Activated CD8-positive, alpha-beta memory T cell treated with anti-CD3 and anti-CD28 coated beads, Interleukin-2, amount 50 U/mL, for 1 hour (primary cell): Measurements from ENCODE around the gene FAM124B.
"Not testable (repeated sequence)": the region's sequence is repeated elsewhere in the genome, so short reads cannot be mapped to it uniquely, and the experiment has no call there.

ENCODE experiments used
- DNase-seq: peaks from one replicate; pipeline ENCODE4 v3.0.0-alpha.2; 2020; ENCODE audit errors: extremely low read depth

Gene FAM124B

DNA sequence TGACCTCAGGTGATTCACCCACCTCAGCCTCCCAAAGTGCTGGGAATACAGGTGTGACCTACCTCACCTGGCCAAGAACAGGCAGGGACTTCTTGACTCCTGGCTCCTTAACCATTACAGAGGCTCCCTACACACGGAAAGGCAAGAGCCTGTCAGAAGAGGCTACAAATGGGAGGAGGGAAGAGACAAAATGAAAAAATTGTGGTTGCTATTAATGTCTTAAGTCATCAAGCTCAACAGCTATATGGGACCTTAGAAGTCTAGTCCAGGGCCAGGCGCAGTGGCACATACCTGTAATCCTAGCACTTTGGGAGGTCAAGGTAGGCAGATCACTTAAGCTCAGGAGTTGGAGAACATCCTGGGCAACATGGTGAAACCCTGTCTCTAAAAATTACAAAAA, 11.5 kb upstream of the FAM124B start:
- DNase-seq: no peak

DNA sequence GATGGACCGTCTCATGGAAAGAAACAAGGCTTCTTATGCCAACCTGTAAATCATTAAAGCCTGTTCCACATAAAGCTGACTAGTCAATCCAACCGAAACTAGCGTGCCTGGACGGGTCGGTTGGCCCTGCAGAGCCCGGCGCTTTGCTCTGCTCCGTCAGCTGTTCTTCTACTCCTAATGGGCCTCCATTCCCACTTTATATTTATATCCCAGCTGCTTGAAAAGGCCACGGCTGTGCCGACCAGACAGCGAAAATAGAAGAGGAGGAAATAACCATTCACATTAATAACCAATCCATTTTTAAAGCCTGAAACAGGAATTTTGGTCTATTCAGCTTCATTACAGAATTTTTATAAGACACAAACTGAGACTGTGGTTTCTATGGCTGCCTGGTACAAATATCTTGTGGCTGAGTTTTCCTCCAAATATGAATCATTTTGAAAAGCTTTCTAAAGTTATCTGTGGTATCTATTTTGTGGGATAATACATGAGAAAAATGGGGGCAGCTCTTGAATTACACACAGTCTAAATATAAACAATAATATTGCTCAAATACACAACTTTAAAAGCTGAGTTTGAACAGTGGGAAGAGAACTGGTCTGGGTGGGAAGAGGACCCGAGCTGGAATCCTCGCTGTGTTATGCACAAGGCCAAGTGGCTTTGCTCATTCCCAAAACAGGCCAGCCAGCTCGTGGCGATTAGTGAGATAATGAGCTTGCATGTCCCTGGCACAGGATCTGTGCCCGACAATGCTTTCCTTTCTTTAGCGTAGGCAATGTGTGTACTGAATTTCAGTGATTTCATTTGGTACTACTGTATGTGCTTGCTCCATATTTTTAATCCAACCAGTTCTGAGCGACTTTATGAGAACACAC, 10.5 kb upstream of the FAM124B start:
- DNase-seq: no peak

DNA sequence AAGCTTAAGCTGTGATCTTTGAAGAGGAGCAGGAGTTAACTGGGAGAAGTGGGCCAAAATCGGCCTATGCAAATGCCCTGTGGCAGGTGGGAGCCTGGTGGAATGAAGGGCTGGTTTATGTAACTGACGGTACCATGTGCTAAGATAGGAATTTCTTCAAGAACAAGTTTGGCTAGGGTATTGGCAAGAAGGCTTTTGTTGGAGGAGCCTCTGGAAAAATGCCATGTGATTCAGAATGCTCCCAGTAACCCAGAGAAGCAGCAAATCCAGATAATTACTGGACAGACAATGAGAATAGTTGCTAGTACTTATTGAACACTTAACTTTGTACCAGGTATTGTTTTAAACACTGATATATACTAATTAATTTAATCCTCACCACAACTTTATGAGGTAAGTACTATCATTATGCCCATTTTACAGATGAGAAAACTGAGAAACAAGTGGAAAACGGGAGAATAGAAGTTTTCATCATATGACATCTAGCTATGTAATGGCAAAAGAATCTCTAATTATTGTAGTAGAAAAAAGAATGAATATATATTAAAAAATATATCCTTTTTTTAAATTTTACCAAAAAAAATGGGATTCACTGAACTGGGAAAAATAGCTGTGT, 9.1 kb upstream of the FAM124B start:
- DNase-seq: no peak

DNA sequence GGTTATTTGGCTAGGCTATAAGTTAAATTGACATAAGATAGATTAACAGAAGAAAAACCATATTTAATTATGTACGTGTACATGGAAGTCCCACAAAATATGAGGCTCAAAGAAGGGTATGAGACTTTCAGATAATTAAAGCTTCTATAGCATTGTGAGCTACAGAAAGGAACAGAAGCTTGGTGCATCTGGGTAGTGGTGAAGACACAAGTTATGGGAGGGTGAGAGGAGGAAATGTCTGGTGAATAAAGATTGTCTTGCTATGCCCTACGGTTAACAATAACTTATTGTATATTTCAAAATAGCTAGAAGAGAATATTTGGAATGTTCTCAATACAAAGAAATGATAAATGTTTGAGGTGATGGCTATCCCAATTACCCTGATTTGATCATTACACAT, 6.8 kb upstream of the FAM124B start:
- no peak for DNase-seq

DNA sequence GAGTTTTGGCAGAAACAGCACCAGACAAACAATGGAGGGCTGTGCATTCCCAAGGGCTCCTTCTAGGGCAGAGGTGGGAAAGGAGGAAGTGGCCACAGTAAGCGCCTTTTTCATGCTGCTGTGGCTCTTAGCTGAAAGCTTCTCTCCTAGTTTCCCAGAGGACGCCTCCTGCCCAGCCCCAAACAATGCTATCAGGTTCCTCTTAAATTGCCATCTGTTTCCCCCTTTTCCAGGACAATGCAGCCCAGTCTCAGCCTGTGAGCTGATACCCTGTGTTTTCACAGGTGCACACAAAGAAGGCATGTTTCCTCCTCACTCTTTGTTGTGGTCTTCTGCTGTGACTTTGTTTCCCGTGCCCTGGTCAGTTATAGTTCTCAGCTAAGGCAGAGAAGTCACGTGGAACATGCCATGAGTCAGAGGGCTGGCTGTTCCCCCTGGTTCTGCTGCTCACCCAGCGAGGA, 5.4 kb upstream of the FAM124B start:
- no peak for DNase-seq

DNA sequence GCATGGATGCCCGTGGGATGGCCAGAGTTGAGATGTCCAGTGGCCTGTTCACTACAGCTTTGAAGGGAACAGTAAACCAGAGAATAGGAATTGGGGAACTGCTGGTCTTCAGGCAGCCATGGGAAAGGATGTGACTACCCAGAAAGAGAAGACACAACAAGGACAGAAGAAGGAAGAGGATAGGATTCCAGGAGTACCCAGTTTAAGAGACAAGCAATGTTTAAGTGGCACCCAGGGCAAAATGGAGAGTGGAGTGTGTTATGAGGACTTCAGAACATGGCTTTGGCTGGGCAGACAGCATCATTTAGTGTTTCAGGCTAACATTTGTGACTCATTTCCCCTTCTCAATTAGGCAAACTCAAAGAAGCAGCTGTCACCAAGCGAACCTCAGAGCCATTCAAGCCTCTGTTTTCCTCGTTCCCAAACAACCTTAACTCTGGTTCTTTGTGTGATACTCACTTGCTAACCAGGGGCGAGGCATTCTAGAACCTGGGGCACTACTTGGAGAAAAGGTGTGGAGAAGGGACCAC, 4.0 kb upstream of the FAM124B start:
- no peak for DNase-seq

DNA sequence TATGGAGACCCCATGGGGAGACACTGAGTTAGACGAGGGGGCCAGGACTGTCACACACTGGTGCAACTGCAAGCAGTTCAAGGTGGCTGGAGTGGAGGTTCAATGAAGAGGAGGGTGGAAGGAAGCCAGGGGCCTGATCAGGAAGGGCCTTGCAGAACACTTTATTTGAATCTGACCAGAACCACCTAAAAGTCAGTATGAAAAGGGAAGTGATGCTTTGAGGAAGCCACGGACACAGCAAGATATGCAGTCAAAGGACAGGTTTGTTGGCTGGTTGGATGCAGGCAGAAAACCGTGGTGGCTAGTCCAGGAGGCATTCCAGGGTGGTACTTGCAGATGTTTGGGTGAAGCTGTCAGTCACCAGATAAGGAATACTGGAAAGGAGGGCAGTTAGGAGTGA, 3.5 kb upstream of the FAM124B start:
- DNase-seq: no peak

DNA sequence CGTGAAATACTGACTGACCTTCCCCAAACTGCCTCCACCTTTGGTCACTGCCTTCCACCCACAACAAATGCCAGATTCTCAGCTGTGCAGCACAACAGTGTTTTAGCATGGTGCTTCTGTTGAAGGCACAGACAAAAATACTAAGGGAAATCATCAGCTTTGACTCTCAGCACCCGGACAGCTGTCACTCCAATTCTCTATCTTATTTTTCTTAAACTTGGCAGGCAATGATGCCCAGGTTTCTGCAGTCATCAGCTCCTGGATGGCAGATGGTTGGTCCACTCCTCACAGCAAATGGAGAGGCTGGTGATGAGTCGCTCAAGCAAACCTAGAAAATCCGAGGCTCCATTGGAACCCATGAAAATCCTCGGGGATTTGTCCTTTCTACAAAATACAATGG, 2.9 kb upstream of the FAM124B start:
- no peak for DNase-seq

DNA sequence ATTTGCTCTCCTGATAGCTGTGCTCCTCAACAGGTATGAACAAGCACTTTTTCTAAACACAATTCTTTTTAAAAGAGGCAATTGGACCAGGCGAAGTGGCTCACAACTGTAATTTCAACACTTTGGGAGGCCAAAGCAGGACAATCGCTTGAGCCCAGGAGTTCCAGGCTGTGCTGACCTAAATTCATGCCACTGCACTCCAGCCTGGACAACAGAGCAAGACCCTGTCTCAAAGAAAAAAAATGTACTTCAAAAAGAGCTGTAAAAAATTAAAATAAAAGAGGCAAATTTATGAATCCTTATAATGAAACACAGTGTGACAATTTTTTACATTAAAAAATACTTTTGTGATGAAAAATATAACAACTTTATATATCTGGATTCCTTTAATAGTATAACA, 1.8 kb upstream of the FAM124B start:
- DNase-seq: no peak

DNA sequence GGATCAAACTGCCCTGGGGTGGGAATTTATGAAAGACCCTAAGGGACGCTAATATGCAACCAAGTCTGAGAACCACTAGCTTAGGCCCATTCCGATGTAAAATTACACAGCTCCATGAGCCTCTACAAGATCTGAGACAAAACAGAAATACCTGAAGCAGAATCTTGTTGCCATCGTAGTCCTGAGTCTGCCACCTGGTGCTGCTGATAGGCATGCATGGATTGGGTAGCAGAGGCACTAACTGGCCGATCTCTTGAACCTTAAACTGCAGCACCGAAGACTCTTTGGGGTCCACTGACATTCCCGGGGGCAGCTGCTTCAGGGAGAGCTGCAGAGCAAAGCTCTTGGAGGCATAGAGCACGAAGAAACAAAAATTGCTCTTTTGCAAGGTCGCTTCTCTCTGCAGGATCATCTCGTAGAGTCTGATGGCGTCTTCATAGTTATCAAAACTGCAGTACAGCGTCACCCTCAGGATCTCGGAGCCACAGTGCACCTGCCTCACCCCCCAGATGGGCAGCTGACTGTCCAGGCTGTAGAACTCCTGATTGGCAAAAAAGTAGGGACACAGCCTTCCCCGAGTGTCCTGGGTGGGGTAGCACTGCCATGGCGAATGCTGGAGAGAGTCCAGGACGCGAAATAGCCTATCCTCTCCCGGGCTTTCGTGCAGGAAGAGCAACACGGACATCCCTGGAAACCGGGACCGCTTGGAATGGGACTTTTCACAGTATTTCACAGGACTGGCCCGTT, 848 bp downstream of the FAM124B start:
- no peak for DNase-seq

DNA sequence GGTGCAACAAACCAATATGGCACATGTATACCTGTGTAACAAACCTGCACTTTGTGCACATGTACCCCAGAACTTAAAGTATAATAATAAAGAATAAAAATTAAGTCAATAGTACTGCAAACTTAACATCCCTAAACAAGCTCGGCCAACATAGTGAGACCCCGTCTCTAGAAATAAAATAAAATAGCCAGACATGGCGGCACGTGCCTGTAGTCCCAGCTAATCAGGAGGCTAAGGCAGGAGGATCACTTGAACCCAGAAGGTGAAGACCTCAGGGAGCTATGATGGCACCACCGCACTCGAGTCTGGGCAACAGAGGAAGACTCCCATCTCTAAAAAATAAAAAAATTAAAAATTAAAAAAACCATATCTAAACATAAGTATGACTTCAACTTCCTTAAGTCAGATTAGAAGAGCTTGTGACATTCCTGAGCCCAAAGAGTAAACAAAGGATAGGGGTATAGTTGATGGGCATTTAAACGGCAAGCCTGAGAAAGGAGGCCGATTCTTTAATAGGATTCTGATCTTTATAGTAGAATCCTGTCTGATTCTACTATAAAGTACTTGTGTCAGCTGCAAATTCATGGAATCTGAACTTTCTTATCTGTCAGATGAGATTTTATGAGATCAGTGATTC, 1.6 kb downstream of the FAM124B start:
- DNase-seq: no peak

DNA sequence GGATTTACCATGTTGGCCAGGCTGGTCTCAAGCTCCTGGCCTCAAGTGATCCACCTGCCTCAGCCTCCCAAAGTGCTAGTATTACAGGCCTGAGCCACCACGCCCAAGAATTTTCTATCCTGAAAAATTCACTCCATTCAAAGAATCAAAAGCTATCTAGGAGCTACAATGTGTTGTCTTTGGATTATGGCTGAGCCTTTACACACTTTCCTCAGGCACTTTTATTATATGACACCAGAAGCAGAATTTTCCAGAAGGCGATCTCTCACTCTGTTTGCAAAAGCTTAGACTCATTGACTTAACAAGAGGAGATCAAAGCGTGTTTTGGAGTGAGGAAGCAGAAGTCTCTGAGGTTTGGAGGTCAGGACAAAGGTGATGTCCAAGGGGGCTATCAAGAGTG, 3.6 kb downstream of the FAM124B start:
- no peak for DNase-seq

DNA sequence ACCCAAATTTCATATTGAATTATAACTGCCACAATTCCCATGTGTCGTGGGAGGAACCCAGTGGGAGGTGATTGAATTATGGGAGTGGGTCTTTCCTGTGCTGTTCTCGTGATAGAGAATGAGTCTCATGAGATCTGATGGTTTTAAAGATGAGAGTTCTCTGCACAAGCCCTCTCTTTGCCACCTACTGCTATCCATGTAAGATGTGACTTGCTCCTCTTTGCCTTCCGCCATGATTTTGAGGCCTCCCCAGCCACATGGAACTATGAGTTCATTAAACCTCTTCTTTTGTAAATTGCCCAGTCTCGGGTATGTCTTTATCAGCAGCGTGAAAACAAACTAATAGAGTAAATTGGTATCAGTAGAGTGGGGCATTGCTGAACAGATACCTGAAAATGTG, 4.8 kb downstream of the FAM124B start:
- not testable (repeated sequence) for DNase-seq

DNA sequence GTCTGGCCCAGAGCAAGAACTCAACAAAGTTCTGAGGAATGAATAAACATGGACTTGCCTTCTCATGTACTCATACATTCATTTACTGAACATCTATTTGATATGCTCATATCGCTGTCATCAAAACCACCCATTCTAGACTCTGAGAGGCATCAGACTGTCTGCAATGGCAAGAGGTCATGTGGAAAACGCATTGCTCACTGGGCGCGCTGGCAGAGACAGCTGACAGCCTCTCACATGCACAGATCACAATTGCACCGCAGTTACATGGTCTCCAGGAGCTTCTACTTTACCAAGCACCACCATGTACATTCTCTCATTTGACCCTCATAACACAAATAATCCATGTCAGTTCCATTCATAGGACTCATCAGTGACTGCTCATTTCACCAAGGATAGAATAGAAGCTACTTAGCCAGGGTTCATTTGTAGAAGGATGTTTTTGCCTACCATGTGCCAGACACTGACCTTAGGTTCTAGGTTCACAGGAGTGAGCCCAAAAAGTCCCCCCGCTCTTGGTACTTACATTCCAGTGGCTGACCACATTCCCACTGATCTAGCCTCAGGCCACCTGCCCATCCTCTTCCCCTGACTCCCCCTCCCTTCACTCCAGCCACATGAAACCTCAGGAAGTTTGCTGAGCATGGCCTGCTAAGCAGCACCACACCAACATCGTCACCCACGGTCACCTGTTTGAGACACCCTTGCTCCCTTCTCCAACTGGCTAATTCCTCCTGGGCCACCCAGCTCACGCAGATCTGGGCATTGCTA, 6.1 kb downstream of the FAM124B start:
- no peak for DNase-seq

DNA sequence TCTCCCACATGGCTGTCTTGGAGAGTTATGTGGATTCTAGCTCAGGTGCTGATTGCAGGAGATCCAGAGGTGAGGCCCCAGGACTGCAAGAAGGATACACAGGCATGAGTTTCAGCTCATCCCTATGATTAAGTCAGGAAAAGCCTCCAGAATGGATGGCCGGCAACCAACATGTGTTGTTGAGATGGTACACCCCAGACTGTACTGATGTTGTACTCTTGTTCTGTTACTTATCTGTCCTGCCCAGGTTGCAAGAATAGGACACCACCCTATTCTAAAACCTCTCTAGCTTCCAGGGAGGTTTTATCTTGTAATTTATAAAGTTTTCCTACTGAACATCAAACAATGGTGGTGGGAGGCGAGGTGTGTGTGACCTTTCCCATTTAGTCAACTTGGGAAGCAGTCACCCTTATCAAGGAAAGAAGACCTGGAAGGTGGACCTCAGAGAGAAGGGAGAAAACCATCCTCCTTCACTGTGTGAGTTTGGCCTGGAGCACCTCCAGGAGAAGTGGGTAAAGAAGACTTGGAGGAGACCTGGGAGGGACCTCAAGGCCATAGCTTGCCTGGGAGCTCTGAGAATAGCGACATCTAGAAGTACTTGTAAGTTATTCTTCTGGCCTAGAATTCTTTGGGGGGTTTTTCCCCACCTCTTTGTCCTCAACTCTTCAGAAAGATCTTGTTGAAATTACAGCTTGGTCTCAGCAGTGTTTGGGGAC, 8.6 kb downstream of the FAM124B start:
- DNase-seq: no peak

DNA sequence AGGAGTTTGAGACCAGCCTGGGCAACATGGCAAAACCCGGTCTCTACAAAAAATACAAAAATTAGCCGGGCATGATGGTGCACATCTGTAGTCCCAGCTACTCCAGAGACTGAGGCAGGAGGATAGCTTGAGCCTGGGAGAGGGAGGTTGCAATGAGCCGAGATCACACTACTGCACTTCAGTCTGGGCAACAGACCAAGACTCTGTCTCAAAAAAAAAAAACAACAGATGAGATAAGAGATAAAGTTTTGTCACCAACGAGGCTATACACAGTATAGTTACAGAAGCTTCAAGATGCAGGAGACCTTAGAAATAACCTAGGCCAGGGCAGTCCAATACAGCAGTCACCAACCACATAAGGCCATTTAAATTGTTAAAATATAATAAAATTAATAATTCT, 9.4 kb downstream of the FAM124B start:
- DNase-seq: no peak

DNA sequence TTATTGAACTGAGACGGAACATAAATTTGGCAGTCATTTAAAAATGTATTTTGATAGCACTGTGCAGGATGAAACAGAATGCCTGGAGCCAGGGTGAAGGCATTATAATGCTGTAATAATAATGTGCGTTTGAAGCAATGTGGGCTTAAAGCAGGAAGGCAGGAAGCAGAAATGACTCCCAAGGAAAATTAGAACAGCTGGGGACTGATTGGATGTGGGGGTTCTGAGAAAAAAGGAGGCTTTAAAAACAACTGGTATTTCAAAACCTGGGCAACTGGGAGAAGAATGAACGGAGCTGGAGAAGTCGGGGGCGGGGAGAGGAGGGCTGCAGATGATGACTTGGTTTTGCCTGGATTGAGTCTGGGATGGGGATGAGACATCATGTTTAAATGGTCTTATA, 12.6 kb downstream of the FAM124B start:
- DNase-seq: no peak

DNA sequence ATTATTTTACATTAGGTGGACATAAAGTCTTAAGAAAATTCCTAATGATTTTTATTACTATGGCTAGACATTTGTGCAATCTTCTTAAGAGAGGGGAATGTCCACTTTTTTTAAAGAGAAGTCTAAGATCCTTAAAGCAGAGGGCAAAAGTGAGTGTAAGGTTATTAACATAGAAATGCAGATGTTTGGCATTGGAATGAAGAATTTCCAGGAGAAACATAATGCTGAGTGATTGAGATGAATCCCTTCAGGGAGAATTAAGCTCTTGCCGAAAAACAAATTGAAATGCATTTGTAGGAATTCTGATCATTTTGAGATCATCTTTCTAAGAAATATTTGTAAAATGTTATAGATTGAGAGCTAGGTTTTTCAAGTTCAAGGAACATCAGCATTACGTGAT, 15.0 kb downstream of the FAM124B start:
- DNase-seq: no peak

DNA sequence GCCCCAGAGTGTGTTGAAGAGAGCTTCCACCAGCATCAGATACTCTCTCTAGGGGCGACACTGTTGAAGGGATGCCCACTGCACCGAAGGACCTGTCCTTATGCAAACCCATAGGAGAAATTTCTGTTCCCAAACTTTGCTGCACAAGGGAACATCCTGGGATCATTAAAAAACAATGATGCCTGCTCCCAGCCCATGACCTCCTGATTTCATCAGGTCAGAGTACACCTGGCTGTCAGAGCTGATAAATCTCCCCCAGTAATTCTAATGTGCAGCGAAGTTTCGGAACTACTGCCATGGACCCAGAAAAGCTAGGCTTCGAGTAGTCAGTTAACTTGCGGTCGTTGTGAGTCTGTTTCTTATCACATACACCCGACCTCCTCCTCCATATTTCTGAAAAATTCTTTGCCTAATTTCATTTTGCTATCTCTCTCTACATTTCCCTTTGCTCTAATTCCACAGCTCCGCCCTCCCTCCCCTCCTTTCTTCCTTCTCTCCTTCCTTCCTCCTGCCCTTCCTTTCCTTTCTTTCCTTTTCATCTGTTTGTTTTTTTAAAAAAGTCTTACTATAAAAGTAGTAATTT, 18.8 kb downstream of the FAM124B start:
- DNase-seq: no peak

DNA sequence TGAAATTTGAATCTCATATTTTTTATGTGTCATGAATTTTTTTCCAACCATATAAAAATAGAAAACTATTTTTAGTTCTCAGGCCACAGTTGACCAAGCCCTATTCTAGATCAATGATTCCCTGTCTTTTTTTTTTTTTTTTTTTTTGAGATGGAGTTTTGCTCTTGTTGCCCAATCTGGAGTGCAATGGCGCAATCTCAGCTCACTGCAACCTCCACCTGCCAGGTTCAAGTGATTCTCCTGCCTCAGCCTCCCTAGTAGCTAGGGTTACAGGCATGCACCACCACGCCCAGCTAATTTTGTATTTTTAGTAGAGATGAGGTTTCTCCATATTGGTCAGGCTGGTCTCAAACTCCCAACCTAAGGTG, 19.6 kb downstream of the FAM124B start:
- not testable (repeated sequence) for DNase-seq
